Activated CD4-positive, alpha-beta memory T cell treated with anti-CD3 and anti-CD28 coated beads for 36 hours (primary cell): Measurements from ENCODE around the gene TPRG1. TPM values are rescaled to one million over a fixed set of nuclear protein-coding genes. Genes with fewer than 3 reads are reported as not detected.
A peak's percentile ranks its signal among the peaks of the same experiment; 100 is the strongest.

Experiments
- CTCF ChIA-PET: fragments of 350-600 bp; sonication (Branson Sonifier 250); formaldehyde crosslinking; loops from one replicate; lab custom pipeline; 2021; ENCODE audit warnings: antibody characterized with exemption, inconsistent platforms; lab: Charles Lee
- POLR2A ChIA-PET: fragments of 350-600 bp; sonication (Branson Sonifier 250); formaldehyde crosslinking; loops from one replicate; lab custom pipeline; 2021; ENCODE audit warnings: antibody characterized with exemption; lab: Charles Lee
- DNase-seq: peaks from one replicate; pipeline ENCODE4 v3.0.0-alpha.2; 2020
- H3K27ac Mint-ChIP-seq: one replicate; pipeline ENCODE4 v1.8.0; 2021; ENCODE audit warnings: mixed read lengths
- H3K27me3 Mint-ChIP-seq: one replicate; pipeline ENCODE4 v1.8.0; 2021; ENCODE audit warnings: mixed read lengths
- H3K36me3 Mint-ChIP-seq: one replicate; pipeline ENCODE4 v1.8.0; 2021; ENCODE audit warnings: mixed read lengths
- H3K4me1 Mint-ChIP-seq: one replicate; pipeline ENCODE4 v1.8.0; 2021; ENCODE audit warnings: low read depth, mixed read lengths
- H3K4me3 Mint-ChIP-seq: one replicate; pipeline ENCODE4 v1.8.0; 2021; ENCODE audit warnings: mild to moderate bottlenecking, mixed read lengths
- H3K9me3 Mint-ChIP-seq: one replicate; pipeline ENCODE4 v1.8.0; 2021; ENCODE audit warnings: mixed read lengths
- intact Hi-C: fragments of 100-400 bp; cut with micrococcal nuclease; formaldehyde crosslinking; loops from one replicate; pipeline ENCODE4 v1.15.1; 2023
- total RNA-seq, 2 experiments: library from RNA; stranded (reverse); gene quantifications; one replicate each; pipeline ENCODE4 v1.2.3, GENCODE V29; 2021

TPRG1 gene
- total RNA-seq, 2 experiments from 2014 or later, result 11.4 to 11.5 TPM

- Mint-ChIP-seq H3K4me3 (no peak overlapping the region), H3K9me3 (no peaks in the 10 kb centered on the region), H3K27ac (no peak overlapping the region), H3K4me1 (peaks cover 33% of the 10 kb centered on the region), H3K36me3 (peaks cover 2% of the 10 kb centered on the region), H3K27me3 (no peaks in the 10 kb centered on the region)
- ChIA-PET POLR2A (no interaction called here), CTCF (interaction anchor here (2.5 kb wide), 1 partner anchor 13 kb away, joined by 9 read pairs; no protein-coding TSS in a partner anchor)
- intact Hi-C loops, result no loop called here
- DNase-seq, result no peak
Measured at GRCh38 chr3:189286188-189286587, 114.4 kb downstream of the TPRG1 start.

GRCh38 chr3:189286916-189287315 is 115.1 kb downstream of the TPRG1 start:
- Mint-ChIP-seq H3K4me1 (peaks cover 33% of the 10 kb centered on the region), H3K4me3 (no peak overlapping the region), H3K27ac (no peak overlapping the region), H3K27me3 (no peaks in the 10 kb centered on the region), H3K36me3 (peaks cover 2% of the 10 kb centered on the region), H3K9me3 (no peaks in the 10 kb centered on the region)
- ChIA-PET CTCF (interaction anchor here (2.5 kb wide), 1 partner anchor 14 kb away, joined by 9 read pairs; no protein-coding TSS in a partner anchor), POLR2A (no interaction called here)
- DNase-seq, result no peak
- intact Hi-C loops, result no loop called here

GRCh38 chr3:189288348-189289235 is 116.8 kb downstream of the TPRG1 start:
- ChIA-PET CTCF (interaction anchor here (0.7 to 1.3 kb wide), 3 partner anchors 11 to 32 kb away, joined by 3 to 8 read pairs (median 4); no protein-coding TSS in a partner anchor), POLR2A (interaction anchor here (0.7 to 1.6 kb wide), 4 partner anchors 11 to 553 kb away, joined by 3 to 17 read pairs (median 4); no protein-coding TSS in a partner anchor)
- H3K9me3 Mint-ChIP-seq, result no peaks in the 10 kb centered on the region
- peaks cover 33% of the 10 kb centered on the region for H3K4me1 Mint-ChIP-seq
- DNase-seq, result no peak
- no peak overlapping the region for H3K4me3 Mint-ChIP-seq
- no peaks in the 10 kb centered on the region for H3K27me3 Mint-ChIP-seq
- H3K27ac Mint-ChIP-seq, result peak overlapping the region; percentile 33
- intact Hi-C loops, result loop anchor here (1.0 to 2.0 kb wide), 4 partner anchors 10 to 43 kb away; no protein-coding TSS in a partner anchor
- H3K36me3 Mint-ChIP-seq, result peaks cover 2% of the 10 kb centered on the region

- Mint-ChIP-seq H3K27me3 (no peaks in the 10 kb centered on the region), H3K27ac (peak overlapping the region; percentile 23), H3K36me3 (peaks cover 2% of the 10 kb centered on the region), H3K4me1 (peaks cover 33% of the 10 kb centered on the region), H3K4me3 (no peak overlapping the region), H3K9me3 (no peaks in the 10 kb centered on the region)
- intact Hi-C loops, result loop anchor here (2.0 kb wide), 1 partner anchor 36 kb away; no protein-coding TSS in a partner anchor
- no peak for DNase-seq
- POLR2A ChIA-PET, result interaction anchor here (1.3 to 1.6 kb wide), 2 partner anchors 12 to 18 kb away, joined by 4 to 17 read pairs; no protein-coding TSS in a partner anchor
- CTCF ChIA-PET, result interaction anchor here (1.3 kb wide), 1 partner anchor 17 kb away, joined by 8 read pairs; no protein-coding TSS in a partner anchor
Measured at GRCh38 chr3:189289251-189289650, 117.5 kb downstream of the TPRG1 start.

- ChIA-PET CTCF (no interaction called here), POLR2A (no interaction called here)
- no peak overlapping the region for H3K4me3 Mint-ChIP-seq
- intact Hi-C loops, result no loop called here
- H3K36me3 Mint-ChIP-seq, result peaks cover 2% of the 10 kb centered on the region
- H3K9me3 Mint-ChIP-seq, result no peaks in the 10 kb centered on the region
- peaks cover 17% of the 10 kb centered on the region for H3K4me1 Mint-ChIP-seq
- peaks cover 1% of the 10 kb centered on the region for H3K27me3 Mint-ChIP-seq
- DNase-seq, result no peak
- H3K27ac Mint-ChIP-seq, result no peak overlapping the region
Measured at GRCh38 chr3:189292667-189293484, 121.1 kb downstream of the TPRG1 start.

GRCh38 chr3:189294649-189295048 is 122.9 kb downstream of the TPRG1 start:
- Mint-ChIP-seq H3K27me3 (peaks cover 1% of the 10 kb centered on the region), H3K27ac (no peak overlapping the region), H3K4me3 (no peak overlapping the region), H3K4me1 (peaks cover 11% of the 10 kb centered on the region), H3K36me3 (peaks cover 2% of the 10 kb centered on the region), H3K9me3 (no peaks in the 10 kb centered on the region)
- POLR2A ChIA-PET, result no interaction called here
- intact Hi-C loops, result no loop called here
- DNase-seq, result no peak
- CTCF ChIA-PET, result no interaction called here

GRCh38 chr3:189295089-189295488 is 123.3 kb downstream of the TPRG1 start:
- H3K4me1 Mint-ChIP-seq, result peaks cover 13% of the 10 kb centered on the region
- H3K4me3 Mint-ChIP-seq, result no peak overlapping the region
- H3K9me3 Mint-ChIP-seq, result no peaks in the 10 kb centered on the region
- peaks cover 2% of the 10 kb centered on the region for H3K36me3 Mint-ChIP-seq
- H3K27ac Mint-ChIP-seq, result no peak overlapping the region
- no peak for DNase-seq
- CTCF ChIA-PET, result no interaction called here
- POLR2A ChIA-PET, result no interaction called here
- intact Hi-C loops, result no loop called here
- H3K27me3 Mint-ChIP-seq, result peaks cover 1% of the 10 kb centered on the region

- Mint-ChIP-seq H3K27ac (no peak overlapping the region), H3K9me3 (no peaks in the 10 kb centered on the region), H3K27me3 (peaks cover 1% of the 10 kb centered on the region), H3K4me3 (no peak overlapping the region), H3K36me3 (peaks cover 3% of the 10 kb centered on the region), H3K4me1 (peaks cover 13% of the 10 kb centered on the region)
- CTCF ChIA-PET, result no interaction called here
- intact Hi-C loops, result no loop called here
- no peak for DNase-seq
- POLR2A ChIA-PET, result interaction anchor here (1.0 to 1.1 kb wide), 2 partner anchors 10 to 27 kb away, joined by 3 read pairs; no protein-coding TSS in a partner anchor
Measured at GRCh38 chr3:189297932-189298331, 126.2 kb downstream of the TPRG1 start.

- CTCF ChIA-PET, result interaction anchor here (0.6 to 2.0 kb wide), 2 partner anchors 26 to 457 kb away, joined by 3 to 7 read pairs; no protein-coding TSS in a partner anchor
- H3K4me1 Mint-ChIP-seq, result peaks cover 13% of the 10 kb centered on the region
- peaks cover 1% of the 10 kb centered on the region for H3K27me3 Mint-ChIP-seq
- DNase-seq, result peak; percentile 38
- no peak overlapping the region for H3K4me3 Mint-ChIP-seq
- H3K27ac Mint-ChIP-seq, result peak overlapping the region; percentile 58
- POLR2A ChIA-PET, result interaction anchor here (1.0 to 1.1 kb wide), 2 partner anchors 26 to 31 kb away, joined by 3 read pairs; no protein-coding TSS in a partner anchor
- no peaks in the 10 kb centered on the region for H3K9me3 Mint-ChIP-seq
- intact Hi-C loops, result no loop called here
- H3K36me3 Mint-ChIP-seq, result peaks cover 3% of the 10 kb centered on the region
Measured at GRCh38 chr3:189298469-189299375, 127.0 kb downstream of the TPRG1 start.

GRCh38 chr3:189300345-189300744 is 128.6 kb downstream of the TPRG1 start:
- Mint-ChIP-seq H3K27ac (no peak overlapping the region), H3K4me1 (peaks cover 27% of the 10 kb centered on the region), H3K27me3 (peaks cover 1% of the 10 kb centered on the region), H3K9me3 (no peaks in the 10 kb centered on the region), H3K4me3 (no peak overlapping the region), H3K36me3 (peaks cover 3% of the 10 kb centered on the region)
- ChIA-PET POLR2A (interaction anchor here (1.1 kb wide), 1 partner anchor 29 kb away, joined by 3 read pairs; no protein-coding TSS in a partner anchor), CTCF (interaction anchor here (0.7 to 2.0 kb wide), 2 partner anchors 12 to 28 kb away, joined by 3 to 7 read pairs; no protein-coding TSS in a partner anchor)
- intact Hi-C loops, result no loop called here
- no peak for DNase-seq

GRCh38 chr3:189301479-189301878 is 129.7 kb downstream of the TPRG1 start:
- Mint-ChIP-seq H3K27me3 (peaks cover 1% of the 10 kb centered on the region), H3K4me1 (peaks cover 38% of the 10 kb centered on the region), H3K36me3 (peaks cover 3% of the 10 kb centered on the region), H3K9me3 (no peaks in the 10 kb centered on the region), H3K27ac (no peak overlapping the region), H3K4me3 (no peak overlapping the region)
- ChIA-PET CTCF (no interaction called here), POLR2A (no interaction called here)
- intact Hi-C loops, result no loop called here
- no peak for DNase-seq
